IPS-20b (cell line): ENCODE data around the gene KIF24.

ENCODE experiments used
- H3K27ac ChIP-seq: one replicate; pipeline ENCODE4 v1.5.1; 2013; ENCODE audit warnings: low read length
- H3K27me3 ChIP-seq: 2 replicates; pipeline ENCODE4 v1.6.1; 2013; ENCODE audit warnings: mild to moderate bottlenecking, low read length, inconsistent platforms; ENCODE audit not compliant: insufficient read depth
- H3K36me3 ChIP-seq: 2 replicates; pipeline ENCODE4 v1.6.1; 2013; ENCODE audit warnings: low read depth, mild to moderate bottlenecking, inconsistent platforms, low read length, moderate library complexity; ENCODE audit not compliant: insufficient read depth
- H3K4me1 ChIP-seq: 2 replicates; pipeline ENCODE4 v1.6.1; 2013; ENCODE audit warnings: mild to moderate bottlenecking, control low read depth, inconsistent platforms, low read length, moderate library complexity; ENCODE audit not compliant: insufficient read depth
- H3K4me3 ChIP-seq: 2 replicates; pipeline ENCODE4 v1.5.1; 2013; ENCODE audit warnings: mild to moderate bottlenecking, low read length, inconsistent platforms
- H3K9ac ChIP-seq: 2 replicates; pipeline ENCODE4 v1.6.1; 2013; ENCODE audit warnings: low read depth, mild to moderate bottlenecking, inconsistent platforms, low read length, moderate library complexity
- H3K9me3 ChIP-seq: 2 replicates; pipeline ENCODE4 v1.6.1; 2013; ENCODE audit warnings: mild to moderate bottlenecking, low read depth, low read length, inconsistent platforms; ENCODE audit not compliant: insufficient read depth

Gene KIF24

DNA sequence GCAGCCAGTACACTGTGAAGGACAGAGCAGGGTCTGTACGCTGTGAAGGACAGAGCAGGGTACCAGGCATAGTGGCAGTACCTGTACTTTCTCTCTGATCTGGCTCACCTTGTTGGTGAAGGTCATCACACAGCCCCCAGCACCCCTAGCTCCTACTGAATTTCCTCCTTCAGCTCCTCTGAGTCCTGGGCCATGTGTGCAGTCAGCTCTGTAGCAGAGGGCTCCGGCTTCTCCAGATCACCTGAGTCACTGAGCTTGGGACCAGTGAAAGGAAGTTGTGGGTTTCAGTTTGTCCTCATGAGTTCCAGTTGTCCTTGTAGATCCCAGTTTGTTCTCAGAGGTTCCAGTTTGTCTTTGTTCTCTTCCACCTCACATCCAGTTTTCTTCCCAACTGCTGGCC is 5.8 kb upstream of the KIF24 start:
- Histone ChIP-seq H3K36me3 (peaks cover 14% of the 10 kb centered on the region), H3K9ac (peak overlapping the region; percentile 1; the same call in 1 of the 2 replicates), H3K27ac (no peak overlapping the region), H3K4me3 (no peak overlapping the region), H3K4me1 (peaks cover 14% of the 10 kb centered on the region), H3K9me3 (no peaks in the 10 kb centered on the region), H3K27me3 (no peaks in the 10 kb centered on the region)

- Histone ChIP-seq H3K4me3 (peak overlapping the region; percentile 29; the same call in 1 of the 2 replicates), H3K36me3 (peaks cover 10% of the 10 kb centered on the region), H3K9me3 (no peaks in the 10 kb centered on the region), H3K9ac (peak overlapping the region; percentile 1; the same call in 1 of the 2 replicates), H3K27me3 (no peaks in the 10 kb centered on the region), H3K4me1 (peaks cover 14% of the 10 kb centered on the region), H3K27ac (no peak overlapping the region)
Measured at GRCh38 chr9:34334337-34334824, 5.3 kb upstream of the KIF24 start.

DNA sequence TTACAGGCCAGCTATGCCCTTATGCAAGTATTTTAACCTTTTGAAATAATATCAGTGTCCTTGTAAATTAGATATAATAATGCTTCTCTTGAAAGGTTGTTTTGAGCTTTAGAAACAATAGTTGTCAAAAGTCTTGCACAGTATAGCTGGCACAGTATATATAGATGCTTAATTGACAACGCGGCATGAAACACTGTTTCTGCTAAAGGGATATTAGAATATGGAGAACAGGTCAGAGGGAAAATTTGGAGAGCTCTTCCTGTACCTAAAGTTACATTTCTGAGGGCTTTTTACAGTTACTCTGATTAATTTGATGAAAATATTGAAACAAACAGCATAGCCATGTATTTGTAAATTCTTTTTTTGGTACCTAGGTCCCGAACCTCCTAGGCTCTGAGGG is 4.8 kb upstream of the KIF24 start:
- Histone ChIP-seq H3K27me3 (no peaks in the 10 kb centered on the region), H3K36me3 (peaks cover 5% of the 10 kb centered on the region), H3K27ac (no peak overlapping the region), H3K4me3 (peak overlapping the region; percentile 29; the same call in 1 of the 2 replicates), H3K4me1 (peaks cover 14% of the 10 kb centered on the region), H3K9me3 (no peaks in the 10 kb centered on the region), H3K9ac (peak overlapping the region; percentile 18; the same call in 1 of the 2 replicates)

DNA sequence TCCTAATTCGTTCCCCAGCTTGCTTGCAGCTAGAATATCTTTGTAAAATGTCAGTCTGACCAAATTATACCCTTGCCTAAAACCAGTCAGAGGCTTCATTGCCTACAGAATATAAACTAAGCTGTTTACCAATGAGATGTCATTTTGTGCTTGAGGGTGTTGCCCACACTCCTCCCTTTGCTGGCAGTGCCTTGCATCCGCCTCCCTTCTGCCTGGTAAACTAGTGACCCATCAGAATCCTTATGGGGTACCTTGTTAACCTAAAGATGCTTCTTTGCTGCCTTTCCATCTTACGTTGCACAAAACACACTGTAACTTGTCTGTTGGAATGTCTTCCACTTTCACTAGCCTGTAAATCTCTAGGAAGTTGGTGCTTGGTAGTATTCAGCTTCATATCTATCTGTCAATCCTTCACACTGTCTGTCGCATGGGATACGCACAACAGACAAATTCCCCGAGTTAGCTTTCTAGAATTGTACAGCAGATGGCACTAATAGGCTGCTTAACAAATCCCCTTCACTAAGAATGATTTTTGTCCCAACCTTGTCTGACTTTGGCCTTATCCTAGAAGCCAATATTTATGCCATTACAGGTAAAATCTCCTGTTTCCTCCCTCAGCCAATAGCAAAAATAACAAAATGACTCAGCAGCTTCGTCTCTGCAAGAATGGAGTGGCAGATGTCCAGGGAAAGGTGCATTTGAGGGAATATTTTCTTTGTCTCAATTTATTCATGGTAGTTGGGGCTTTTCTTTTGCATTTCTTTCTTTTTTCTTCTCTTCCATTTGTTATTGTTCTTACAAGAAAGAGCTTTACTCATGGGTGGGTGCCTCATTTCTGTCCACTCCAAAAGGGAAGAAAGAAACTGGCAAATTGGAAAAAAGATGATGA is 3.3 kb upstream of the KIF24 start:
- Histone ChIP-seq H3K4me3 (no peak overlapping the region), H3K27me3 (no peaks in the 10 kb centered on the region), H3K4me1 (peaks cover 14% of the 10 kb centered on the region), H3K36me3 (no peaks in the 10 kb centered on the region), H3K27ac (no peak overlapping the region), H3K9ac (peak overlapping the region; percentile 6; the same call in 1 of the 2 replicates), H3K9me3 (no peaks in the 10 kb centered on the region)

GRCh38 chr9:34331196-34331595 is 2.1 kb upstream of the KIF24 start:
- Histone ChIP-seq H3K4me3 (no peak overlapping the region), H3K9me3 (no peaks in the 10 kb centered on the region), H3K36me3 (no peaks in the 10 kb centered on the region), H3K27me3 (no peaks in the 10 kb centered on the region), H3K27ac (no peak overlapping the region), H3K4me1 (peaks cover 14% of the 10 kb centered on the region), H3K9ac (no peak overlapping the region)

DNA sequence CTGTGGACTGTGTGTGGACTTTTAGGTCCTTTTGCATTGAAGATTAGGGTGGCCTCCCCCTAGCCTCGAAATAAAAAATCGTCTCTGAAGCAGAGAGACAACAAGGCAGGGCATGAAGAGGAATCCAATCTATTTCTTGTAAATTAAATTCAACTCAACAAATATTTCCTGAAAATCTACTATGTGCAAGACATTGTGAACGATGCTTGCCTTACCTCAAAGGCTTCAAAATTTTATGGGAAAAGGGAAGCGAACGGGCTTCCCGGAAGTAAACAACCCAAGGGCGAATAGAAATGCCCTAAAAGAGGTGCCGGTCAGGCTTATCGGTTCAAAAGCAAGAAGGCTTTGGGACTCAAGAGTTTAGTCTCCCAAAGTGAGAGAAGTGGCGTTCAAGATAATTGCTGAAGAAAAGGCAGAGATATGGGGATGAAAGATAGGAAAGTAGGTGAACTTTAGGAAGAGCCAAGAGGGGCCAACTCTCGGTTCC is 525 bp downstream of the KIF24 start:
- no peak overlapping the region for H3K27ac ChIP-seq
- peak overlapping the region; percentile 97 for H3K4me3 ChIP-seq
- peaks cover under 1% of the 10 kb centered on the region for H3K4me1 ChIP-seq

GRCh38 chr9:34326690-34327089 is 2.4 kb downstream of the KIF24 start:
- Histone ChIP-seq H3K9ac (no peak overlapping the region), H3K36me3 (no peaks in the 10 kb centered on the region), H3K9me3 (no peaks in the 10 kb centered on the region), H3K4me3 (no peak overlapping the region), H3K27me3 (no peaks in the 10 kb centered on the region), H3K27ac (no peak overlapping the region), H3K4me1 (no peaks in the 10 kb centered on the region; the same call in 1 of the 2 replicates)

More for the DNA sequence above, 525 bp downstream of the KIF24 start:
- Histone ChIP-seq H3K9me3 (no peaks in the 10 kb centered on the region), H3K9ac (peak overlapping the region; percentile 83), H3K36me3 (no peaks in the 10 kb centered on the region), H3K27me3 (no peaks in the 10 kb centered on the region)

DNA sequence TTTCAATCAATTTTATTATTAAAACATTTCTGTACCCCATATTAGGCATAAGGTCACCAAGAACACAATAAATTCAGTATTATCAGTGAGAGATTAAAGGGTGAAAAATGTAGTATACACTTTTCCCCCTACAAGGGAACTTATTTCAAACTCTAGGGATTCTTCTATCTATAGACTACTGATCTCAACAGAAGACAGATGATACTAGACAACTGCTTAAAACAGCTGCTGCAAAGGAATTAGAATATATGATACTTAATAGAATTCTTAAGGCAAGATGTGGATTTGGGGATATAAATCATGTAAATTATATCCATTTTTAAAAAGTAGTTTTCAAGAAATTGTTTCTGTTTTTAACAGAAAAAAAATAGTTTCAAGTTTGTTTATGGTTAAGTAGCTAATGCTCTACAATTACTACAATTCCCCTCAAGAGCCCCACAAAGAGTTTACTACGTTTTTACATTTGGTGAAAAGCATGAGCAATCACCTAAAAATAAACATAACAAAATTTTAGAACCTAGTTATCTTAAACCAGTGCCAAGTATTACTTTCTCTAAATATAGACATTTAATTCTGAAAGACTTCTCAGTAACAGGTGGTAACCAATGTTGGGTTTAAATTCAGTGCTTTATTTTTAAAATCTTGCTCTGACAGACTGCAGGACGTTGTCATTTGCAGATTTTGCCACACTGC is 6.0 kb downstream of the KIF24 start:
- Histone ChIP-seq H3K27me3 (no peaks in the 10 kb centered on the region), H3K9me3 (no peaks in the 10 kb centered on the region), H3K36me3 (no peaks in the 10 kb centered on the region), H3K9ac (no peak overlapping the region), H3K4me3 (no peak overlapping the region), H3K27ac (no peak overlapping the region), H3K4me1 (no peaks in the 10 kb centered on the region; the same call in 1 of the 2 replicates)

DNA sequence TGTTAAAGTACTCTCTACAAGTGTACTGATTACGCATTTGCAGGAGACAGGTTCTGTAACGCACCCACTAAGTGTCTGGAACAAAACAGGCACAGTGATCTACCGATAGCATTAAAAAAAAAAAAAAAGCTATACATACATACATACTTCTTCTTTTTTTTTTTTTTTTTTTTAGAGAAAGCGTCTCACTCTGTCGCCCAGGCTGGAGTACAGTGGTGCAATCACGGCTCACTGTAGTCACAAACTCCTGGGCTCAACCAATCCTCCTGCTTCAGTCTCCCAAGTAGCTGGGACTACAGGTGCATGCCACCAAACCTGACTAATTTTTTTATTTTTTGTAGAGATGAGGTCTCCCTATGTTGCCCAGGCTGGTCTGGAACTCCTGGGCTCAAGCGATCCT is 7.6 kb downstream of the KIF24 start:
- no peaks in the 10 kb centered on the region for H3K9me3 ChIP-seq
- H3K4me1 ChIP-seq = no peaks in the 10 kb centered on the region
- no peaks in the 10 kb centered on the region for H3K36me3 ChIP-seq
- no peak overlapping the region for H3K4me3 ChIP-seq
- no peak overlapping the region for H3K9ac ChIP-seq
- no peaks in the 10 kb centered on the region for H3K27me3 ChIP-seq
- H3K27ac ChIP-seq = no peak overlapping the region

DNA sequence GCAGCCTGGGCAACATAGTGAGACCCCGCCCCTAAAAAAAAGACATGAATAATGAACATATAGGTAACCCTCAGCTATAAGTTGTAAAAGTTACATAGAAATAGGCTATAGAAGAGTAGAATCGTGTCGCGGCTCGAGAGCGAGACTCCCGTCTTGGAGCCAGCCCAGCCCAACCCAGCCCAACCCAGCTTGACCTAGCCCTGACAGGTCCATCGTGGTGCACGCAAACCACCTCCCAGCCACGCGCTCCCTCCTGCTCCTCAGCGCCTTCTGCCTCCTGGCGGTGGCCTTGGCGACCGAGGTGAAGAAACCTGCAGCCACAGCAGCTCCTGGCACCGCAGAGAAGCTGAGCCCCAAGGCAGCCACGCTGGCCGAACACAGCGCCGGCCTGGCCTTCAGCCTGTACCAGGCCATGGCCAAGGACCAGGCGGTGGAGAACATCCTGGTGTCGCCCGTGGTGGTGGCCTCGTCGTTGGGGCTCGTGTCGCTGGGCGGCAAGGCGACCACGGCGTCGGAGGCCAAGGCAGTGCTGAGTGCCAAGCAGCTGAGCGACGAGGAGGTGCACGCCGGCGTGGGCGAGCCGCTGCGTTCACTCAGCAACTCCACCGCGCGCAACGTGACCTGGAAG is 10.8 kb downstream of the KIF24 start:
- Histone ChIP-seq H3K4me1 (no peaks in the 10 kb centered on the region), H3K9ac (no peak overlapping the region), H3K27ac (no peak overlapping the region), H3K27me3 (no peaks in the 10 kb centered on the region), H3K9me3 (no peaks in the 10 kb centered on the region), H3K4me3 (no peak overlapping the region), H3K36me3 (no peaks in the 10 kb centered on the region)

GRCh38 chr9:34317436-34317835 is 11.6 kb downstream of the KIF24 start:
- no peaks in the 10 kb centered on the region for H3K9me3 ChIP-seq
- no peaks in the 10 kb centered on the region for H3K36me3 ChIP-seq
- no peak overlapping the region for H3K4me3 ChIP-seq
- no peaks in the 10 kb centered on the region for H3K4me1 ChIP-seq
- no peak overlapping the region for H3K9ac ChIP-seq
- no peak overlapping the region for H3K27ac ChIP-seq
- no peaks in the 10 kb centered on the region for H3K27me3 ChIP-seq
